SU-DHL-6 (cell line): Measurements from ENCODE around the gene CRADD.

ENCODE experiments used
- EZH2phosphoT487 ChIP-seq: fragments of 200-600 bp; sonication (generic), shearing (Covaris generic); conservative IDR thresholded peaks from 2 replicates; pipeline ENCODE4 v1.6.1; 2018; ENCODE audit warnings: mild to moderate bottlenecking, antibody characterized with exemption, low read length, moderate library complexity, mixed read lengths
- TF ChIP-seq, protein P1 (sequence below): fragments of 200-600 bp; sonication (generic); IDR thresholded peaks from one replicate; pipeline ENCODE4 v1.5.1; 2017; ENCODE audit warnings: antibody characterized with exemption, mild to moderate bottlenecking, low read length, moderate library complexity; ENCODE audit not compliant: insufficient read depth, poor library complexity, severe bottlenecking

DNA sequence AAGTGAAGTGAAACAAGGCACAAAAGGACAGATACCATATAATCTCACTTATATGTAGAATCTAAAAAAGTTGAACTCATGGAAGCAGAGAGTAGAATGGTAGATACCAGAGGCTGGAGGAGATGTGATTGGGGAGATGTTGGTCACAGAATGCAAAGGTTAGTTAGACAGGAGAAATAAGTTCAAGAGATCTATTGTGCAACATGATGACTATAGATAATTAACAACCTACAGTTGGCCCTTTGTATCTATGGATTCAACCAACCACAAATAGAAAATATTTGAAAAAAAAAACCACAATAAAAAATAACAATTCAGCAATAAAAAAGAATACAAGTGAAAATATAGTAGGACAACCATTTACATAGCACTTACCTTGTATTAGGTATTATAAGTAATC, 19.3 kb downstream of the CRADD start:
- TF ChIP-seq, protein P1, sequence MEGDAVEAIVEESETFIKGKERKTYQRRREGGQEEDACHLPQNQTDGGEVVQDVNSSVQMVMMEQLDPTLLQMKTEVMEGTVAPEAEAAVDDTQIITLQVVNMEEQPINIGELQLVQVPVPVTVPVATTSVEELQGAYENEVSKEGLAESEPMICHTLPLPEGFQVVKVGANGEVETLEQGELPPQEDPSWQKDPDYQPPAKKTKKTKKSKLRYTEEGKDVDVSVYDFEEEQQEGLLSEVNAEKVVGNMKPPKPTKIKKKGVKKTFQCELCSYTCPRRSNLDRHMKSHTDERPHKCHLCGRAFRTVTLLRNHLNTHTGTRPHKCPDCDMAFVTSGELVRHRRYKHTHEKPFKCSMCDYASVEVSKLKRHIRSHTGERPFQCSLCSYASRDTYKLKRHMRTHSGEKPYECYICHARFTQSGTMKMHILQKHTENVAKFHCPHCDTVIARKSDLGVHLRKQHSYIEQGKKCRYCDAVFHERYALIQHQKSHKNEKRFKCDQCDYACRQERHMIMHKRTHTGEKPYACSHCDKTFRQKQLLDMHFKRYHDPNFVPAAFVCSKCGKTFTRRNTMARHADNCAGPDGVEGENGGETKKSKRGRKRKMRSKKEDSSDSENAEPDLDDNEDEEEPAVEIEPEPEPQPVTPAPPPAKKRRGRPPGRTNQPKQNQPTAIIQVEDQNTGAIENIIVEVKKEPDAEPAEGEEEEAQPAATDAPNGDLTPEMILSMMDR = no peak
- no peak for TF ChIP-seq EZH2phosphoT487
